Fibroblast of pulmonary artery (primary cell): ENCODE results near the gene EIF4E2.

Experiments used
- DNase-seq: peaks from one replicate; pipeline ENCODE4 v3.0.0-alpha.2; 2010; ENCODE audit warnings: low read depth
- H3K4me3 ChIP-seq: replicated peaks from 2 replicates; pipeline ENCODE4 v1.5.1; 2011; ENCODE audit warnings: low read depth, mild to moderate bottlenecking, control low read depth, low read length, moderate library complexity
- TF ChIP-seq, protein P1 (sequence below): IDR thresholded peaks from 2 replicates; pipeline ENCODE4 v1.5.1; 2011; ENCODE audit warnings: mild to moderate bottlenecking, control low read depth, low read length, inconsistent platforms; ENCODE audit errors: missing control alignments

The EIF4E2 gene

DNA sequence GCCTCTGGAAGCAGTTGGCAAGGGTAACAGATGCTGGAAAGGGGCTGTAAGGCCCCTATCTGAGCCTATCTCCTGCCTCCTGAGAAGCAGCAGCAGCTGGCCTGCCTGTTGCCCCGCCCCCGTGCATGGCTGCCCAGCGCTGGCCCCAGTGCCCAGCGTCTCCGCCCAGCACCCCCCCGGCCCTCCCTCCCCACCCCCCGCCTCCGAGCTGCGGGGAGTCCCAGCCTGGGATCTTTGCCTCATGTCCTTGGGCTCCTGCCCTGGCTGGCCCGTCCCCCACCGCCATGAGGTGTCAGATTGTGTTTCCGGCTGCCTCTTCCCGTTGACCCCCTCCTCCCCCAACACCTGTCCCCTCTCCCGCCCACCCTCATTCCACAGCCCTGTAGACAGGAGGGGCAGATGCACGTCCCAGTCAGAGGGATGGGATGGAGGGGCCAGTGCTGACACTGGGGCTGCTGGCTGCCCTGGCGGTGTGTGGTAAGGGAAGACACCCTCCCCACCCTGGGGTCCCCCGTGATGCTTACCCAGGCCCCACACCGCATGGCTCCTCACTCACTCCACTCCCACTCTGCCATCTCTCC, 24.6 kb upstream of the EIF4E2 start, which contains the start of gene CHRND:
CHRND (plus strand) TSS at position 370 of the 581 bp plus-strand sequence; CDS start at position 426, 56 bp downstream.
- TF ChIP-seq, protein P1, sequence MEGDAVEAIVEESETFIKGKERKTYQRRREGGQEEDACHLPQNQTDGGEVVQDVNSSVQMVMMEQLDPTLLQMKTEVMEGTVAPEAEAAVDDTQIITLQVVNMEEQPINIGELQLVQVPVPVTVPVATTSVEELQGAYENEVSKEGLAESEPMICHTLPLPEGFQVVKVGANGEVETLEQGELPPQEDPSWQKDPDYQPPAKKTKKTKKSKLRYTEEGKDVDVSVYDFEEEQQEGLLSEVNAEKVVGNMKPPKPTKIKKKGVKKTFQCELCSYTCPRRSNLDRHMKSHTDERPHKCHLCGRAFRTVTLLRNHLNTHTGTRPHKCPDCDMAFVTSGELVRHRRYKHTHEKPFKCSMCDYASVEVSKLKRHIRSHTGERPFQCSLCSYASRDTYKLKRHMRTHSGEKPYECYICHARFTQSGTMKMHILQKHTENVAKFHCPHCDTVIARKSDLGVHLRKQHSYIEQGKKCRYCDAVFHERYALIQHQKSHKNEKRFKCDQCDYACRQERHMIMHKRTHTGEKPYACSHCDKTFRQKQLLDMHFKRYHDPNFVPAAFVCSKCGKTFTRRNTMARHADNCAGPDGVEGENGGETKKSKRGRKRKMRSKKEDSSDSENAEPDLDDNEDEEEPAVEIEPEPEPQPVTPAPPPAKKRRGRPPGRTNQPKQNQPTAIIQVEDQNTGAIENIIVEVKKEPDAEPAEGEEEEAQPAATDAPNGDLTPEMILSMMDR: no peak
- H3K4me3 ChIP-seq: no peak within 1 kb of the TSS
- no peak for DNase-seq

DNA sequence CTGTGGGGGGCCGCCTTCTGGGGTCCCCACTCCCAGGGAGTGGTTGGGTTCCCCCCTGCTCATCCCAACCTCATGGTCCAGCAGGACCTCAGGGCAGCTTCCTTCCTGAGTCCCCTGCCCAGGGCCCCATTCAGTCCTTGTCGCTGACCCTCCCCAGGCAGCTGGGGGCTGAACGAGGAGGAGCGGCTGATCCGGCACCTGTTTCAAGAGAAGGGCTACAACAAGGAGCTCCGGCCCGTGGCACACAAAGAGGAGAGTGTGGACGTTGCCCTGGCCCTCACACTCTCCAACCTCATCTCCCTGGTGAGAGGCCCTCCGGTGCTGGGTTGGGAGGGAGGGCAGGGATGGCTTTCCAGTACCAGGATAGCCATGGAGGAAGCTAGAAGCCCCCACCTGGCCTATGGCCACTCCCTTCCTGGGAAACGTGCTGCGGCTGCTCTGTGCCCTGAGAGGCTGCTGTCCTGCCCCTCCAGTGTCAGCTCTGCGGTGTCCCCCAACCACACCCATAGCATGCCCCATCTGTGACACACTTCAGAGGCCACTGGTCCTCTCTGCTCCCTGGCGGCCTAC, 24.0 kb upstream of the EIF4E2 start:
- no peak overlapping the region for H3K4me3 ChIP-seq
- TF ChIP-seq, protein P1: no peak
- no peak for DNase-seq

DNA sequence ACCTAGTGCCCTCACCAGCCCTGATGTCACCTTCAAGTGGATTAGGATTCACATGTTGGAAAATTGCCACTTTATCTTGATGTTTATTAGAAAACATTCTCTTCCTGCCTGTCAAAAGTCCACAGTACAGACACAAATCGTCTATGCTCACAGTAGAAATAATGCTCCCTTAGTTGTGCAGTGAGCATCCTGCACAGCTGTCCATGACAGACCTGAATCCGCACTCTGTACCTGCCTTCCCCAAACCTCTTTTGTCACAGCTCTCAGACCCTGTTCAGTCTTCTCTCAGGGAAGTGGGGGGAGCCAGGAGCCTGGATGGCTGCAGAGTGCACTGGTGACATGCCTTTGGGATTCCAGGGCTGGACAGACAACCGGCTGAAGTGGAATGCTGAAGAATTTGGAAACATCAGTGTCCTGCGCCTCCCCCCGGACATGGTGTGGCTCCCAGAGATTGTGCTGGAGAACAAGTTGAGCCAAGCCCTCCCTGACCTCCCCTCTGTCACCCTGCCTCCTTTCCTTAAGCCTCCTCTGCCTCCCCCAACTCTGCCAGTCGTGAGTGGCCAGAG, 22.5 kb upstream of the EIF4E2 start:
- no peak overlapping the region for H3K4me3 ChIP-seq
- TF ChIP-seq, protein P1: no peak

DNA sequence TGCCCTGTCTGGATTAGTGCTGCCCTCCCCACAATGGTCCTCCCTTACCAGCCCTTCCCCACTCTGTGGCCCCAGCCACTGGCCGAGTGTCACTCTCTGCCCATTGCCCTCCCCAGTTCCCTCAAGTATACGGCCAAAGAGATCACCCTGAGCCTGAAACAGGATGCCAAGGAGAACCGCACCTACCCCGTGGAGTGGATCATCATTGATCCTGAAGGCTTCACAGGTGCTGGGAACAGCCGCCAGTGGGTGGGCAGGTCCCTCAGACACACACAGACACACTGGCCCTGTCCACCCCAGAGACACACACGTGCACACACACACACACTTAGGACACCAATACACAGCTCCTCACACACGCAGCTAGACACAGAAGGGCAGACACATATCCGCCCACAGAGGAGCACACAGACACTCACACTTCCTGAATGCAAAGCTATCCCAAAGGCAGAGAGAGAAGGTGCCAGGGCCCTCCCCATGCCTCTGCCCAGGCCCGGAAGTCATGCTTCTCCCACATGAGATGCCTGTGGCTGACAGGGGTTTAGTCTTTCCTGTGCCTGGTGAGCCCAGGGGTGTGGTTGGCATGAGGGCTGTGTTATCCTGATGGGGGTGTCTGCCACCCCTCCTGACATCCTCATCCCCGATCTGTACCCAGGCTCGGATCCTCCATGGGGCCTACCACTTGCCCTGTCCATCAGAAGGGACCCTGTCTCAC, 21.6 kb upstream of the EIF4E2 start:
- DNase-seq: no peak
- H3K4me3 ChIP-seq: no peak overlapping the region
- TF ChIP-seq, protein P1: no peak

More for the DNA sequence above, 22.5 kb upstream of the EIF4E2 start:
- no peak for DNase-seq

GRCh38 chr2:232529806-232530547, 20.5 kb upstream of the EIF4E2 start:
- TF ChIP-seq, protein P1: no peak
- H3K4me3 ChIP-seq: no peak overlapping the region
- no peak for DNase-seq

DNA sequence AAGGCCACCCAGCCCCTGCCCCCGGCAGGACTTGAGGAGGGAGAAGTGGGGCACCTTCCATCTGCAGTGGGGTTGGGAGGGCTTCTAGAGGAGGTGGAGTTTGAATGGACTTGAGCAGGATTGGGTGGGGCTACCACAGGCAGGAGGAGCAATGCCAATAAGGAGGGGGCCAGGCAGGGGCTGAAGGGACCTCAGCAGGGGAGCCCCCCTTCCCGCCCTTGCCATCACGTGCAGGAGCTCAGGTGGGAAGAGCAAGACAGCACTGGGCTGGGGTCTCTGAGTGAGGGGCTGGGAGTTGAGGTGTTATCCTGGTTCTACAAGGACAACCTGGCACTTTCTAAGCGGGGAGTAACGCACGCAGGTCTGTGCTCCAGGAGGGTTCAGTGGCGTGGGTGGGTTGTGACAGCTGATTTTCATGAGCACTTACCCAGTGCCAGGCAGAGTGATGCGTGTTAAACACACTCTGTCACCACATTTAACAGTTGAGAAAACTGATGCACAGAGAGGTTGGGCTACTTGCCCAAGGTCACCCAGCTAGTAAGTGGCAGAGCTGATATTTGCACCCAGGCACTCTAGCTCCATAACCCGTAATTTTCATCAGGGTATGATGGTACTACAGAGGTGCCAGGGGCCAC, 19.7 kb upstream of the EIF4E2 start:
- no peak overlapping the region for H3K4me3 ChIP-seq
- no peak for DNase-seq
- TF ChIP-seq, protein P1: no peak
